KBM-7 (cell line): ENCODE results near the gene CLEC4M.
"Not testable (repeated sequence)": the region's sequence is repeated elsewhere in the genome, so short reads cannot be mapped to it uniquely, and the experiment has no call there.

Source experiments
- DNase-seq: peaks from one replicate; pipeline ENCODE4 v3.0.0-alpha.2; 2015
- in situ Hi-C: fragments of 300-500 bp; cut with MboI; formaldehyde crosslinking; loops from 2 replicates; pipeline ENCODE4 v1.14.3; 2020; ENCODE audit warnings: low sequenced_read_pairs, low pct_unique_long_range_greater_than_20kb, mixed read lengths

Gene CLEC4M

DNA sequence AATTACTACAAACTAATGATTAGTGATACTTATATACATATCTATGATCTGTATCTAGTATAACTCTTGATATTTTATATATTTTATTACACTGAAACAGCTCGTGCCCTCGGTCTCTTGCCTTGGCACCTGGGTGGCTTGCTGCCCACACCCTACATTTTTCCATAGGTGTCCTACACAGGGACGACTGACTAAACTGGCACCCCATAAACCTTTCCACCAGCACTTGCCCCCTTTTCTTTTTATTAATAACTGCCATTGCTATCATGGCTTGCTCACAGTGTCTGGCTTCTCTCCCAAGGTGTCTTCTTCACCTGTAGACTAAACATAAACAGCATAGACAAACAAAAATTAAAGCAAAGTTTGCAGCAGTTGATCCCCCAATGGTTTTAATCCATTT lies 30.4 kb downstream of the CLEC4M start:
- DNase-seq: no peak
- in situ Hi-C loops: no loop called here

- DNase-seq: no peak
- in situ Hi-C loops: no loop called here
Measured at GRCh38 chr19:7795555-7796161, 32.6 kb downstream of the CLEC4M start.

DNA sequence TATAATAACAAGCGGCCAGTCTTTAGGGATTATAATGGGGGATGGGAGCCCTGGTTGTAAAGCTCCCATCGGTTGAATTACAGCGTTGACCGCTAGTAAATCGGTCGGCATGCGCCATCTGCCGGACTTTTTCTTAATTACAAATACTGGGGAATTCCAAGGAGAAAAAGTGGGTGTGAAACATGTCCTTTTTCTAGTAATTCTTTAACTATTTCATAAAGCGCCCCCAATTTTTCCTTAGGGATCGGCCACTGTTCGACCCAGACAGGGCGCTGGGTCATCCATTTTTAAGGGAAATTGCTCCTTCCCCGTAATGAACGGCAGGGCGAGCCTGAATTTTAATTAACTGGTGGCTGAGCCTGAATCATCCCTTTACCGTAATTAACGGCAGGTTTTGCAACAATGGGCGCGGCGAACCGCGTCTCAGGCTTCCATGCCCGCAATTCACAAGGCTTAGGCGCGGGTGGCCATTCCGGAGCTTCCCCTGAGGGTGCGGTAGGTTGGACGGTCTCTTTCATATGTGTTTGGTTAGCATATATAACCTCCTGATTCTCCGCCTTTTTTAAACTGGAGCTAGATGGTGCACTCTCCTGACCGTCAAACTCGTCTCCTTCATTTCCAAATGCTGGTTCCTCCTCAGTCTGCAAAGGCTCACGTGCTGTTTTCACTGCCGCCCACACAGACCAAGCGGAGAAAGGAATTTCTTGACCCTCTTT lies 36.8 kb downstream of the CLEC4M start:
- in situ Hi-C loops: no loop called here
- DNase-seq: peak; percentile 77

GRCh38 chr19:7801020-7801570 lies 38.1 kb downstream of the CLEC4M start:
- in situ Hi-C loops: no loop called here
- no peak for DNase-seq

- in situ Hi-C loops: no loop called here
Measured at GRCh38 chr19:7806234-7806633, 43.2 kb downstream of the CLEC4M start.

DNA sequence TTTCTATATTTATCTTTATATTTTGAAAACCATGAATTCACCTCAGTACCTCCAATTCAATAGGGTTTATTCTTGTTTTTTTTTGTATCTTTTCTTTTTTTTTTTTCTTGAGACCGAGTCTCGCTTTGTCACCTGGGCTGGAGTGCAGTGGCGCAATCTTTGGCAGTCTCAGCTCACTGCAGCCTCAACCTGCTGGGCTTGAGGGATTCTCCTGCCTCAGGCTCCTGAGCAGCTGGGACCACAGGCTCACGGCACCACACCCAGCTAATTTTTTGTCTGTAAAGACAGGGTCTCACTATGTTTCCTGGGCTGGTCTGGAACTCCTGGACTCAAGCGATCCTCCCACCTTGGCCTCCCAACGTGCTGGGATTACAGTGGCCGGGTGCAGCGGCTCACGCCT lies 43.8 kb downstream of the CLEC4M start:
- in situ Hi-C loops: no loop called here
- DNase-seq: no peak

More at GRCh38 chr19:7806234-7806633, 43.2 kb downstream of the CLEC4M start:
- DNase-seq: no peak

DNA sequence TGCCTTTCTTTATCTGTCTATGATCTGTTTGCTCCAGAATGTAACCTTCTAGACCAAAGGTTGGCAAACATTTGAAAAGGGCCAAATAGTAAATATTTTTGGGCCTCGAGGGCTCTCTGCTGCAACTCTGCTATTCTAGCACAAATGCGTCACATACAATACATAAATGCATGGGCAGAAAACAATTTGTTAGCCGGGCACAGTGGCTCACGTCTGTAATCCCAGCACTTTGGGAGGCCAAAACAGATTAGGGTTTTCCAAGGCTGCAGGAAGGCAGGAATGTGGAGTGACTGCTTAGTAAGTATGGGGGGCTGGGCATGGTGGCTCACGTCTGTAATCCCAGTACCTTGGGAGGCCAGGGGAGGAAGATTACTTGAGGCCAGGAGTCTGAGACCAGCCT lies 45.1 kb downstream of the CLEC4M start:
- in situ Hi-C loops: no loop called here
- no peak for DNase-seq

- DNase-seq: no peak
- in situ Hi-C loops: no loop called here
Measured at GRCh38 chr19:7811989-7812388, 48.9 kb downstream of the CLEC4M start.

GRCh38 chr19:7815325-7815724 lies 52.3 kb downstream of the CLEC4M start:
- in situ Hi-C loops: no loop called here
- DNase-seq: no peak

DNA sequence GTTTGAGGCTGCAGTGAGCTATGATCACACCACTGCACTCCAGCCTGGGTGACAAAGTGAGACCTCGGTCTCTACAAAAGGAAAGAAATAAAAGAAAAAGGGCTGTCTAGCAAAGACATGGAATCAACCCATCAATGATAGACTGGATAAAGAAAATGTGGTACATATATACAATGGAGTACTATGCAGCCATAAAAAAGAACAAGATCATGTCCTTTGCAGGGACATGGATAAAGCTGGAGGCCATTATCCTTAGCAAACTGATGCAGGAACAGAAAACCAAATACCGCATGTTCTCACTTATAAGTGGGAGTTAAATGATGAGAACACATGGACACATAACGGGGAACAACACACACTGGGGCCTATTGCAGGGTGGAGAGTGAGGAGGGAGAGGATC lies 53.0 kb downstream of the CLEC4M start:
- DNase-seq, in situ Hi-C loops: not testable (repeated sequence)

- no peak for DNase-seq
- in situ Hi-C loops: no loop called here
Measured at GRCh38 chr19:7817801-7818200, 54.8 kb downstream of the CLEC4M start.

DNA sequence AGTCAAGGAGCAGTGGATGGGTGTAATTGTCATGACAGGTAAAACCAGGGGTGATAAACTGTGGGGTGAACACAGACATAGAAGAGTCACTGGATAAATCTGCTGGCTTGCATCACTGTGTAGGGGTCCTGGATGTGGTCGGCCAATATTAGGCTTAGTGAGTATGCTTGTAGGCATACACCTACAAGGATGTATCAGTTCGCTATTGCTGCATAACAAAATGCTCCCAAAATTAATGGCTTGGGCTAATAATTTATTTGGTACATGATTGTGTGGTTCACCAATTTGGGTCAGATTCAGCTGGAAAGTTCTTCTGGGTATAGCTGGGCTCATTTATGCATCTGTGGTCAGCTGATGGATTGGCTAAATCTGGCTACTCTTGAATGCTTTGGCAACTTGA lies 55.8 kb downstream of the CLEC4M start:
- no peak for DNase-seq
- in situ Hi-C loops: no loop called here
